H1 (cell line): Measurements from ENCODE around the gene NUDT7. TPM values are rescaled to one million over a fixed set of nuclear protein-coding genes. Genes with fewer than 3 reads are reported as not detected.
A peak's percentile ranks its signal among the peaks of the same experiment; 100 is the strongest.

Source experiments
- CTCF ChIA-PET: fragments of 300-600 bp; sonication (Branson Sonifier 250); formaldehyde crosslinking; loops from one replicate; lab custom pipeline; 2021; ENCODE audit not compliant: partially characterized antibody; lab: Charles Lee
- POLR2A ChIA-PET: fragments of 300-600 bp; sonication (Branson Sonifier 250); formaldehyde crosslinking; loops from one replicate; lab custom pipeline; 2021; ENCODE audit warnings: inconsistent platforms; ENCODE audit not compliant: partially characterized antibody; lab: Charles Lee
- DNase-seq, 2 experiments: peaks; one replicate each; pipeline versions ENCODE4 v3.0.0 to v3.0.0-alpha.2; 2010 to 2022; ENCODE audit warnings: low spot score in 2 of 2, low read depth in 1 of 2, mixed read lengths in 1 of 2
- FAIRE-seq: peaks from 2 replicates; lab custom pipeline; 2011; peaks lifted over from hg19 to GRCh38; lab: Jason Lieb, UNC
- H2AFZ ChIP-seq: 2 replicates; pipeline ENCODE4 v1.8.1; 2012; ENCODE audit warnings: low read length, inconsistent platforms
- H2AK5ac ChIP-seq: 2 replicates; pipeline ENCODE4 v1.6.1; 2013; ENCODE audit warnings: low read depth, low read length
- H2BK120ac ChIP-seq: replicated peaks from 2 replicates; pipeline ENCODE3; 2013; ENCODE audit warnings: low read depth, low read length, inconsistent platforms
- H2BK12ac ChIP-seq: 2 replicates; pipeline ENCODE4 v1.6.1; 2013; ENCODE audit warnings: low read depth, low read length
- H2BK15ac ChIP-seq: 2 replicates; pipeline ENCODE4 v1.6.1; 2013; ENCODE audit warnings: low read length
- H2BK20ac ChIP-seq: 2 replicates; pipeline ENCODE4 v1.6.1; 2013; ENCODE audit warnings: low read length
- H2BK5ac ChIP-seq: 2 replicates; pipeline ENCODE4 v1.6.1; 2013; ENCODE audit warnings: low read depth, low read length
- H3K14ac ChIP-seq: 2 replicates; pipeline ENCODE4 v1.6.1; 2013; ENCODE audit warnings: inconsistent platforms; ENCODE audit not compliant: insufficient read length
- H3K18ac ChIP-seq: 2 replicates; pipeline ENCODE4 v1.6.1; 2013; ENCODE audit warnings: low read length; ENCODE audit errors: extremely low read depth
- H3K23ac ChIP-seq: 2 replicates; pipeline ENCODE4 v1.6.1; 2013; ENCODE audit warnings: inconsistent platforms; ENCODE audit not compliant: insufficient read length
- H3K23me2 ChIP-seq: 2 replicates; pipeline ENCODE4 v1.6.1; 2013; ENCODE audit warnings: low read depth, low read length
- H3K27ac ChIP-seq: 2 replicates; pipeline ENCODE4 v1.6.1; 2011; ENCODE audit warnings: low read depth, low read length, inconsistent platforms
- H3K27me3 ChIP-seq, 4 experiments: replicated peaks in 1 of 4; 1 replicate in 1 of 4; 2 replicates in 3 of 4; pipeline versions ENCODE4 v1.6.1 to v1.8.1; 2011 to 2013; ENCODE audit warnings: low read length in 3 of 4, mild to moderate bottlenecking in 3 of 4, inconsistent platforms in 2 of 4, mixed read lengths in 2 of 4, moderate library complexity in 1 of 4; ENCODE audit not compliant: control insufficient read depth in 3 of 4, insufficient read depth in 3 of 4; ENCODE audit errors: extremely low read depth in 1 of 4
- H3K36me3 ChIP-seq, 4 experiments: 2 replicates each; pipeline versions ENCODE4 v1.6.1 to v1.8.1; 2011 to 2013; ENCODE audit warnings: mild to moderate bottlenecking in 4 of 4, low read length in 3 of 4, moderate library complexity in 2 of 4, control low read depth in 1 of 4, inconsistent platforms in 1 of 4; ENCODE audit not compliant: insufficient read depth in 4 of 4, control insufficient read depth in 2 of 4
- H3K4ac ChIP-seq: replicated peaks from 2 replicates; pipeline ENCODE3; 2013; ENCODE audit warnings: low read length, low read depth, mixed read lengths, inconsistent platforms; ENCODE audit not compliant: insufficient read length
- H3K4me1 ChIP-seq, 4 experiments: replicated peaks in 1 of 4; 1 replicate in 1 of 4; 2 replicates in 3 of 4; pipeline versions ENCODE4 v1.6.1 to v1.8.1; 2011 to 2013; ENCODE audit warnings: low read length in 3 of 4, inconsistent platforms in 2 of 4, mixed read lengths in 1 of 4; ENCODE audit not compliant: insufficient read depth in 4 of 4, control insufficient read depth in 3 of 4
- H3K4me2 ChIP-seq, 2 experiments: 2 replicates each; pipeline versions ENCODE4 v1.6.1 to v1.8.1; 2011 to 2013; ENCODE audit warnings: low read depth in 2 of 2, low read length in 2 of 2, control low read depth in 1 of 2, inconsistent platforms in 1 of 2, mild to moderate bottlenecking in 1 of 2; ENCODE audit not compliant: insufficient read depth in 1 of 2
- H3K4me3 ChIP-seq, 4 experiments: fragments of 200-600, 300-600 bp in 1 of 4; sonication (generic), shearing (Covaris generic), sonication (Bioruptor Twin) in 1 of 4; 2 replicates each; pipeline versions ENCODE4 v1.5.1 to v1.8.1; 2011 to 2016; ENCODE audit warnings: low read length in 4 of 4, low read depth in 3 of 4, control low read depth in 2 of 4, inconsistent platforms in 2 of 4, mild to moderate bottlenecking in 2 of 4, mixed read lengths in 1 of 4, moderate library complexity in 1 of 4; ENCODE audit not compliant: insufficient read depth in 2 of 4; ENCODE audit errors: extremely low read depth in 1 of 4
- H3K56ac ChIP-seq: replicated peaks from 2 replicates; pipeline ENCODE3; 2013; ENCODE audit warnings: low read depth, mild to moderate bottlenecking, mixed read lengths, low read length, inconsistent platforms; ENCODE audit not compliant: insufficient read length
- H3K79me1 ChIP-seq: 2 replicates; pipeline ENCODE4 v1.6.1; 2013; ENCODE audit warnings: low read depth, low read length, control low read depth
- H3K79me2 ChIP-seq, 2 experiments: 2 replicates each; pipeline versions ENCODE4 v1.6.1 to v1.8.1; 2012 to 2013; ENCODE audit warnings: low read length in 2 of 2, mild to moderate bottlenecking in 2 of 2, inconsistent platforms in 1 of 2; ENCODE audit not compliant: insufficient read depth in 2 of 2, control insufficient read depth in 1 of 2
- H3K9ac ChIP-seq, 4 experiments: replicated peaks in 1 of 4; 1 replicate in 1 of 4; 2 replicates in 3 of 4; pipeline versions ENCODE4 v1.6.1 to v1.8.1; 2011 to 2013; ENCODE audit warnings: low read depth in 3 of 4, low read length in 3 of 4, control low read depth in 2 of 4, mild to moderate bottlenecking in 2 of 4, moderate library complexity in 2 of 4, inconsistent platforms in 1 of 4; ENCODE audit errors: extremely low read depth in 1 of 4
- H3K9me3 ChIP-seq, 2 experiments: 2 replicates each; pipeline versions ENCODE4 v1.6.1 to v1.8.1; 2012 to 2013; ENCODE audit warnings: mild to moderate bottlenecking in 2 of 2, moderate library complexity in 2 of 2, control low read depth in 1 of 2, inconsistent platforms in 1 of 2, low read depth in 1 of 2, low read length in 1 of 2, mixed read lengths in 1 of 2; ENCODE audit not compliant: insufficient read depth in 2 of 2
- H4K20me1 ChIP-seq, 2 experiments: replicated peaks in 1 of 2; 2 replicates each; pipeline versions ENCODE3 to v1.8.1; 2011 to 2013; ENCODE audit warnings: inconsistent platforms in 2 of 2, low read length in 2 of 2, mild to moderate bottlenecking in 1 of 2; ENCODE audit not compliant: insufficient read depth in 2 of 2, control insufficient read depth in 1 of 2
- H4K5ac ChIP-seq: 2 replicates; pipeline ENCODE4 v1.6.1; 2013; ENCODE audit warnings: low read length, low read depth, mixed read lengths, inconsistent platforms; ENCODE audit not compliant: insufficient read length
- H4K8ac ChIP-seq: 2 replicates; pipeline ENCODE4 v1.8.0; 2013; ENCODE audit warnings: mild to moderate bottlenecking, moderate library complexity, low read length, inconsistent platforms; ENCODE audit not compliant: insufficient read depth; ENCODE audit errors: extremely low read depth
- H4K91ac ChIP-seq: replicated peaks from 2 replicates; pipeline ENCODE3; 2013; ENCODE audit warnings: low read length, mixed read lengths, inconsistent platforms; ENCODE audit not compliant: insufficient read length
- ATF3 ChIP-seq: IDR thresholded peaks from 2 replicates; pipeline ENCODE4 v1.6.1; 2011; ENCODE audit warnings: low read depth, mild to moderate bottlenecking, low read length; ENCODE audit not compliant: insufficient read depth
- EZH2 ChIP-seq: fragments of 200-600 bp; sonication (generic); IDR thresholded peaks from 2 replicates; pipeline ENCODE4 v1.7.1; 2012; ENCODE audit warnings: low read depth, mild to moderate bottlenecking, moderate library complexity, low read length, inconsistent platforms; ENCODE audit not compliant: severe bottlenecking
- GABPA ChIP-seq: IDR thresholded peaks from 2 replicates; pipeline ENCODE4 v1.6.1; 2011; ENCODE audit warnings: mild to moderate bottlenecking, low read length, moderate library complexity, borderline replicate concordance; ENCODE audit not compliant: insufficient read depth
- KDM5A ChIP-seq: fragments of 200-600 bp; IDR thresholded peaks from 2 replicates; pipeline ENCODE4 v1.7.1; 2012; ENCODE audit warnings: mild to moderate bottlenecking, low read length, inconsistent platforms, mixed read lengths
- MAX ChIP-seq: IDR thresholded peaks from 2 replicates; pipeline ENCODE4 v1.6.1; 2012; ENCODE audit warnings: inconsistent platforms
- SAP30 ChIP-seq: fragments of 300-600 bp; sonication (generic); IDR thresholded peaks from 2 replicates; pipeline ENCODE4 v1.7.1; 2012; ENCODE audit warnings: low read length, moderate library complexity, mild to moderate bottlenecking, inconsistent platforms; ENCODE audit not compliant: insufficient read depth, insufficient replicate concordance
- WGBS, 2 experiments: shearing (Covaris generic) in 1 of 2; methylation state at CpG; one replicate each; pipeline versions ENCODE4 v1.1.6 to v1.1.7; 2013 to 2015; ENCODE audit warnings: low lambda C conversion rate in 2 of 2, mixed read lengths in 2 of 2, inconsistent platforms in 1 of 2, low coverage in 1 of 2, missing lambda C conversion rate in 1 of 2; ENCODE audit not compliant: insufficient replicate concordance in 2 of 2, insufficient coverage in 1 of 2, insufficient read length in 1 of 2; ENCODE audit errors: extremely low coverage in 1 of 2, missing lambda C conversion rate in 1 of 2; 5-methylcytosine and 5-hydroxymethylcytosine counted together
- long read RNA-seq, 2 experiments: library from RNA in 1 of 2; library from capped mRNA in 1 of 2; stranded (forward); transcript quantifications; one replicate each; pipeline ENCODE4 v2.0.0, GENCODE V29; 2021; ENCODE audit warnings: inconsistent platforms in 1 of 2
- polyA minus RNA-seq, 3 experiments: library from RNA; depleted of rRNA, polyadenylated mRNA; stranded (reverse); fragments of >200 nt; gene quantifications; 1 replicate in 2 of 3; 2 replicates in 1 of 3; pipeline ENCODE4 v1.2.3, GENCODE V29; 2011
- polyA plus RNA-seq, 7 experiments: library from polyadenylated mRNA; depleted of rRNA in 3 of 7; stranded (reverse) in 5 of 7; unstranded in 2 of 7; fragments of >200 nt in 5 of 7; fragments of 200-250 nt in 2 of 7; gene quantifications; 1 replicate in 5 of 7; 2 replicates in 1 of 7; 4 replicates in 1 of 7; pipeline versions ENCODE4 v1.2.1 to v1.2.3, GENCODE V29; 2011 to 2013; ENCODE audit warnings: missing spikeins in 2 of 7, mixed read lengths in 2 of 7
- total RNA-seq: library from RNA; stranded (reverse); fragmentation: NEBNext Ultra II Directional; extraction: Animal tissue kit (Norgen Biotek cat#: 25700); gene quantifications from 2 replicates; pipeline ENCODE4 v1.2.1, GENCODE V29; 2021

The NUDT7 gene
- total RNA-seq (8.8 and 9.9 TPM in 2 replicates), polyA plus RNA-seq (2011; rRNA removed) (13.7 and 19.7 TPM in 2 replicates), polyA minus RNA-seq (2011; rRNA and poly(A)+ RNA removed) (14.2 and 16.1 TPM in 2 replicates)
- polyA plus RNA-seq (2011; cell fraction: cytosol; rRNA removed), result 21.5 TPM
- 15.0 TPM for polyA plus RNA-seq (2011; cell fraction: nucleus; rRNA removed)
- 9.7 to 12.8 TPM (median 12.6 TPM) in 4 replicates for polyA plus RNA-seq (2012, experiment 1 of 2)
- 4.0 TPM for polyA plus RNA-seq (2012, experiment 2 of 2)
- polyA plus RNA-seq (2013, experiment 1 of 2), result 9.6 TPM
- polyA plus RNA-seq (2013, experiment 2 of 2), result 10.7 TPM
- polyA minus RNA-seq (2011; cell fraction: cytosol; rRNA and poly(A)+ RNA removed), result 10.3 TPM
- 9.3 TPM for polyA minus RNA-seq (2011; cell fraction: nucleus; rRNA and poly(A)+ RNA removed)
- long read RNA-seq, experiment 1, partial matches to known transcripts, result 0 of 5 reads
- long read RNA-seq, experiment 1, other reads (novel, unspliced or antisense), result 1 of 5 reads
- long read RNA-seq, experiment 2, transcript NUDT7-202 (3 exons, 930 nt), result major isoform, 5 of 12 reads
- long read RNA-seq, experiment 2, partial matches to known transcripts, result 0 of 12 reads
- long read RNA-seq, experiment 2, other reads (novel, unspliced or antisense), result 1 of 12 reads

GRCh38 chr16:77722309-77723107 is at the start of gene NUDT7:
Gene NUDT7 (plus strand): TSS chr16:77722514. CDS start chr16:77722583, 69 bp downstream.
- Histone ChIP-seq H2BK5ac (peak within 1 kb of the TSS; percentile 55; the same call in 1 of the 2 replicates), H2AFZ (peak within 1 kb of the TSS; percentile 90), H3K4me1 (peaks cover 0 to 4% (median 3%) of the 10 kb centered on the region in 4 experiments; a peak in 3 of 7 replicates), H2BK120ac (no peak within 1 kb of the TSS), H3K27ac (peak within 1 kb of the TSS; percentile 85), H4K20me1 (no peaks in the 10 kb centered on the region), H2BK20ac (no peak within 1 kb of the TSS), H3K4me3 (peak within 1 kb of the TSS; percentile 41 to 76 (median 69)), H4K91ac (no peak within 1 kb of the TSS), H3K23me2 (no peaks in the 10 kb centered on the region), H3K36me3 (no peaks in the 10 kb centered on the region), H3K9me3 (no peaks in the 10 kb centered on the region), H2BK12ac (0 out of 2 replicates have a peak within 1 kb of the TSS, but pooled peaks have one; percentile 14), H4K5ac (no peak within 1 kb of the TSS), H2BK15ac (no peak within 1 kb of the TSS), H3K79me2 (no peaks in the 10 kb centered on the region), H3K9ac (peak within 1 kb of the TSS; percentile 37 to 75 (median 50)), H3K79me1 (no peaks in the 10 kb centered on the region), H3K27me3 (no peaks in the 10 kb centered on the region), H4K8ac (peak within 1 kb of the TSS; percentile 81; the same call in 1 of the 2 replicates), H2AK5ac (no peak within 1 kb of the TSS), H3K14ac (no peak within 1 kb of the TSS), H3K56ac (peak within 1 kb of the TSS; percentile 19), H3K18ac (peak within 1 kb of the TSS; percentile 72; the same call in 1 of the 2 replicates), H3K4ac (no peak within 1 kb of the TSS), H3K23ac (no peak within 1 kb of the TSS), H3K4me2 (peak within 1 kb of the TSS; percentile 69 to 73)
- DNase-seq, result peak; percentile 96 to 99
- 4% methylated on average over 46 of the region's 55 CpGs; no CpG with 5 or more reads in 1 of the 2 experiments for WGBS, 2 experiments
- CTCF ChIA-PET, result interaction anchor here (0.7 to 1.2 kb wide), 4 partner anchors 46 to 938 kb away, joined by 3 read pairs; no protein-coding TSS in a partner anchor
- POLR2A ChIA-PET, result interaction anchor here (0.8 to 1.2 kb wide), 4 partner anchors 13 to 241 kb away, joined by 3 to 5 read pairs (median 3); no protein-coding TSS in a partner anchor
- FAIRE-seq, result no peak
- TF ChIP-seq GABPA (no peak), EZH2 (no peak), ATF3 (no peak), SAP30 (no peak), MAX (no peak), KDM5A (no peak)
